HCT116 (cell line): ENCODE results near the gene CCDC142. TPM values are rescaled to one million over a fixed set of nuclear protein-coding genes. Genes with fewer than 3 reads are reported as not detected.

Source experiments
- ATAC-seq: fragments of 200-7000 bp; cut with Tn5 transposase; 2 replicates; pipeline ENCODE4 v1.9.1; 2020; ENCODE audit warnings: mild to moderate bottlenecking, moderate library complexity
- BruUV-seq: library from RNA; stranded (reverse); fragments of 400-500 nt; replicated peaks from 2 replicates; lab custom pipeline; 2021; lab: Mats Ljungman, UMichigan
- CTCF ChIA-PET: fragments of 300-600 bp; sonication (Branson Sonifier 250); formaldehyde crosslinking; loops from one replicate; lab custom pipeline; 2021; ENCODE audit warnings: antibody characterized with exemption; lab: Charles Lee
- POLR2A ChIA-PET: fragments of 300-600, 350-600 bp; sonication (Branson Sonifier 250); formaldehyde crosslinking; loops from one replicate; lab custom pipeline; 2021; ENCODE audit warnings: antibody characterized with exemption; lab: Charles Lee
- RAD21 ChIA-PET, 2 experiments: fragments of 300-600 bp; sonication (Branson Sonifier 250); formaldehyde crosslinking; loops; one replicate each; lab custom pipeline; 2023; ENCODE audit warnings: low total read pairs in 2 of 2; ENCODE audit not compliant: uncharacterized antibody in 2 of 2, unreplicated experiment in 2 of 2, low non-redundant PET in 1 of 2; lab: Charles Lee
- DNase-seq: peaks from one replicate; pipeline ENCODE4 v3.0.0-alpha.2; 2010; ENCODE audit warnings: low read depth, low spot score
- H2AFZ ChIP-seq: fragments of 200-600 bp; shearing (Covaris generic), sonication (generic); 2 replicates; pipeline ENCODE4 v1.6.1; 2017; ENCODE audit warnings: low read depth, mixed run types, mixed read lengths, antibody characterized with exemption, low read length; ENCODE audit not compliant: poor library complexity, severe bottlenecking
- H3K27ac ChIP-seq: 2 replicates; pipeline ENCODE4 v1.5.1; 2012; ENCODE audit warnings: low read depth, low read length
- H3K27me3 ChIP-seq: fragments of 200-600 bp; sonication (generic); 2 replicates; pipeline ENCODE4 v1.6.1; 2016; ENCODE audit warnings: mixed run types, low read length, mixed read lengths; ENCODE audit not compliant: insufficient read depth
- H3K36me3 ChIP-seq, 2 experiments: fragments of 200-500 bp in 1 of 2; fragments of 200-600 bp in 1 of 2; sonication (Bioruptor generic) in 1 of 2; sonication (generic) in 1 of 2; 2 replicates each; pipeline versions ENCODE4 v1.5.1 to v1.6.1; 2014 to 2016; ENCODE audit warnings: low read length in 2 of 2, inconsistent platforms in 1 of 2, mixed read lengths in 1 of 2, mixed run types in 1 of 2; ENCODE audit not compliant: insufficient read depth in 2 of 2, control insufficient read depth in 1 of 2
- H3K4me1 ChIP-seq, 2 experiments: fragments of 200-600 bp in 1 of 2; sonication (generic) in 1 of 2; 2 replicates each; pipeline versions ENCODE4 v1.5.1 to v1.6.1; 2012 to 2017; ENCODE audit warnings: low read length in 2 of 2, inconsistent platforms in 1 of 2, mild to moderate bottlenecking in 1 of 2, mixed read lengths in 1 of 2, mixed run types in 1 of 2, moderate library complexity in 1 of 2; ENCODE audit not compliant: insufficient read depth in 2 of 2, control insufficient read depth in 1 of 2
- H3K4me2 ChIP-seq: fragments of 200-600 bp; sonication (generic); 2 replicates; pipeline ENCODE4 v1.6.1; 2017; ENCODE audit warnings: mixed run types, low read length, mixed read lengths
- H3K4me3 ChIP-seq, 2 experiments: fragments of 200-600 bp in 1 of 2; sonication (generic) in 1 of 2; replicated peaks in 1 of 2; 2 replicates each; pipeline ENCODE4 v1.5.1; 2011 to 2016; ENCODE audit warnings: low read length in 2 of 2, control low read depth in 1 of 2, low read depth in 1 of 2, mild to moderate bottlenecking in 1 of 2, mixed read lengths in 1 of 2, mixed run types in 1 of 2
- H3K79me2 ChIP-seq: fragments of 200-600 bp; sonication (generic); 2 replicates; pipeline ENCODE4 v1.6.1; 2017; ENCODE audit warnings: mild to moderate bottlenecking, mixed run types, low read length, moderate library complexity, mixed read lengths; ENCODE audit not compliant: insufficient read depth
- H3K9ac ChIP-seq: fragments of 200-600 bp; sonication (generic); 2 replicates; pipeline ENCODE4 v1.6.1; 2016; ENCODE audit warnings: low read length, mixed read lengths
- H3K9me2 ChIP-seq: fragments of 200-600 bp; sonication (generic), shearing (Covaris generic); 2 replicates; pipeline ENCODE4 v1.6.1; 2017; ENCODE audit warnings: mixed run types, mild to moderate bottlenecking, moderate library complexity; ENCODE audit not compliant: insufficient read depth
- H3K9me3 ChIP-seq, 2 experiments: fragments of 200-500 bp in 1 of 2; fragments of 200-600 bp in 1 of 2; sonication (Bioruptor generic) in 1 of 2; sonication (generic) in 1 of 2; 2 replicates each; pipeline ENCODE4 v1.6.1; 2014 to 2017; ENCODE audit warnings: low read length in 2 of 2, mixed read lengths in 2 of 2, inconsistent platforms in 1 of 2, low read depth in 1 of 2, mild to moderate bottlenecking in 1 of 2, mixed run types in 1 of 2, moderate library complexity in 1 of 2; ENCODE audit not compliant: control insufficient read depth in 1 of 2, insufficient read depth in 1 of 2
- H4K20me1 ChIP-seq: fragments of 200-600 bp; sonication (generic), shearing (Covaris generic); 2 replicates; pipeline ENCODE4 v1.6.1; 2017; ENCODE audit warnings: mixed run types, mild to moderate bottlenecking, moderate library complexity; ENCODE audit not compliant: insufficient read depth
- CBX3 ChIP-seq: IDR thresholded peaks from 2 replicates; pipeline ENCODE4 v1.6.1; 2012; ENCODE audit warnings: low read depth
- CEBPB ChIP-seq: IDR thresholded peaks from 2 replicates; pipeline ENCODE4 v1.6.1; 2012; ENCODE audit warnings: low read depth
- ELF1 ChIP-seq: IDR thresholded peaks from 2 replicates; pipeline ENCODE4 v1.6.1; 2012; ENCODE audit warnings: low read depth, borderline replicate concordance
- EZH2 ChIP-seq: fragments of 200-600 bp; sonication (generic); IDR thresholded peaks from 2 replicates; pipeline ENCODE4 v1.6.1; 2017; ENCODE audit warnings: antibody characterized with exemption, mixed run types
- POLR2A ChIP-seq: IDR thresholded peaks from 2 replicates; pipeline ENCODE4 v1.7.0; 2011; ENCODE audit warnings: borderline replicate concordance; ENCODE audit not compliant: insufficient read depth, insufficient read length; ENCODE audit errors: extremely low read depth
- POLR2AphosphoS5 ChIP-seq: IDR thresholded peaks from 2 replicates; pipeline ENCODE4 v1.6.1; 2011; ENCODE audit warnings: mild to moderate bottlenecking, low read depth, low read length, moderate library complexity
- RAD21 ChIP-seq: IDR thresholded peaks from 2 replicates; pipeline ENCODE4 v1.6.1; 2012; ENCODE audit warnings: low read depth, mild to moderate bottlenecking
- SIN3A ChIP-seq: IDR thresholded peaks from 2 replicates; pipeline ENCODE4 v1.6.1; 2012; ENCODE audit warnings: low read depth
- TCF7L2 ChIP-seq: IDR thresholded peaks from 2 replicates; pipeline ENCODE4 v1.7.0; 2011; ENCODE audit warnings: borderline replicate concordance, inconsistent platforms; ENCODE audit not compliant: insufficient read depth, insufficient read length; ENCODE audit errors: extremely low read depth
- YY1 ChIP-seq: IDR thresholded peaks from 2 replicates; pipeline ENCODE4 v1.6.1; 2011; ENCODE audit warnings: low read length, low read depth, moderate library complexity, mild to moderate bottlenecking; ENCODE audit not compliant: insufficient replicate concordance; ENCODE audit errors: extremely low read depth
- intact Hi-C: fragments of 100-400 bp; cut with micrococcal nuclease; formaldehyde crosslinking; loops from 2 replicates; pipeline ENCODE4 v1.10.0; 2022
- total RNA-seq: library from RNA; stranded (reverse); gene quantifications from one replicate; pipeline ENCODE4 v1.2.1, GENCODE V29; 2021; ENCODE audit not compliant: unreplicated experiment
- TF ChIP-seq, protein P1 (sequence below): IDR thresholded peaks from 2 replicates; pipeline ENCODE4 v1.6.1; 2012; ENCODE audit warnings: low read depth
- TF ChIP-seq, protein P2 (sequence below): IDR thresholded peaks from 2 replicates; pipeline ENCODE4 v1.6.1; 2011; ENCODE audit warnings: mild to moderate bottlenecking, low read length, moderate library complexity; ENCODE audit not compliant: insufficient replicate concordance; ENCODE audit errors: extremely low read depth

CCDC142 gene
- total RNA-seq, 1 experiment from 2014 or later, result 15.0 TPM

DNA sequence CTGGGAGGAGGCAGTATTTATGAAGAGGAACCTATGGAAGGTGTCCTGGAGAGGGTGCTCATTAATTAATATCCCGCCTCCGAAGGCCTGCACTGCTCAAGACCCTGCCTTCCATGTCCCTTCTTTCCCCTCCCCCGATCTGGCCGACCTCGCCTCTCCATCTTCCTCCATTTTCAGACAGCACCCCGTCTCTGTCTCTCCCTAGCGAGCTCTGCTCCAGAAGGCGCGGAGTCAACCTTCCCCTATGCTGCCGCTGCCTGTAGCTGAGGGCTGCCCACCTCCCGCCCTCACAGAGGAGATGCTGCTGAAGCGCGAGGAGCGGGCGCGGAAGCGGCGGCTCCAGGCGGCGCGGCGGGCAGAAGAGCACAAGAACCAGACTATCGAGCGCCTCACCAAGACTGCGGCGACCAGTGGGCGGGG lies 25.7 kb downstream of the CCDC142 start (continued):
- TF ChIP-seq, protein P1, sequence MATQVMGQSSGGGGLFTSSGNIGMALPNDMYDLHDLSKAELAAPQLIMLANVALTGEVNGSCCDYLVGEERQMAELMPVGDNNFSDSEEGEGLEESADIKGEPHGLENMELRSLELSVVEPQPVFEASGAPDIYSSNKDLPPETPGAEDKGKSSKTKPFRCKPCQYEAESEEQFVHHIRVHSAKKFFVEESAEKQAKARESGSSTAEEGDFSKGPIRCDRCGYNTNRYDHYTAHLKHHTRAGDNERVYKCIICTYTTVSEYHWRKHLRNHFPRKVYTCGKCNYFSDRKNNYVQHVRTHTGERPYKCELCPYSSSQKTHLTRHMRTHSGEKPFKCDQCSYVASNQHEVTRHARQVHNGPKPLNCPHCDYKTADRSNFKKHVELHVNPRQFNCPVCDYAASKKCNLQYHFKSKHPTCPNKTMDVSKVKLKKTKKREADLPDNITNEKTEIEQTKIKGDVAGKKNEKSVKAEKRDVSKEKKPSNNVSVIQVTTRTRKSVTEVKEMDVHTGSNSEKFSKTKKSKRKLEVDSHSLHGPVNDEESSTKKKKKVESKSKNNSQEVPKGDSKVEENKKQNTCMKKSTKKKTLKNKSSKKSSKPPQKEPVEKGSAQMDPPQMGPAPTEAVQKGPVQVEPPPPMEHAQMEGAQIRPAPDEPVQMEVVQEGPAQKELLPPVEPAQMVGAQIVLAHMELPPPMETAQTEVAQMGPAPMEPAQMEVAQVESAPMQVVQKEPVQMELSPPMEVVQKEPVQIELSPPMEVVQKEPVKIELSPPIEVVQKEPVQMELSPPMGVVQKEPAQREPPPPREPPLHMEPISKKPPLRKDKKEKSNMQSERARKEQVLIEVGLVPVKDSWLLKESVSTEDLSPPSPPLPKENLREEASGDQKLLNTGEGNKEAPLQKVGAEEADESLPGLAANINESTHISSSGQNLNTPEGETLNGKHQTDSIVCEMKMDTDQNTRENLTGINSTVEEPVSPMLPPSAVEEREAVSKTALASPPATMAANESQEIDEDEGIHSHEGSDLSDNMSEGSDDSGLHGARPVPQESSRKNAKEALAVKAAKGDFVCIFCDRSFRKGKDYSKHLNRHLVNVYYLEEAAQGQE, result no peak
- TF ChIP-seq EZH2 (no peak), CBX3 (no peak), RAD21 (no peak), ELF1 (no peak), TCF7L2 (no peak), SIN3A (no peak)

DNA sequence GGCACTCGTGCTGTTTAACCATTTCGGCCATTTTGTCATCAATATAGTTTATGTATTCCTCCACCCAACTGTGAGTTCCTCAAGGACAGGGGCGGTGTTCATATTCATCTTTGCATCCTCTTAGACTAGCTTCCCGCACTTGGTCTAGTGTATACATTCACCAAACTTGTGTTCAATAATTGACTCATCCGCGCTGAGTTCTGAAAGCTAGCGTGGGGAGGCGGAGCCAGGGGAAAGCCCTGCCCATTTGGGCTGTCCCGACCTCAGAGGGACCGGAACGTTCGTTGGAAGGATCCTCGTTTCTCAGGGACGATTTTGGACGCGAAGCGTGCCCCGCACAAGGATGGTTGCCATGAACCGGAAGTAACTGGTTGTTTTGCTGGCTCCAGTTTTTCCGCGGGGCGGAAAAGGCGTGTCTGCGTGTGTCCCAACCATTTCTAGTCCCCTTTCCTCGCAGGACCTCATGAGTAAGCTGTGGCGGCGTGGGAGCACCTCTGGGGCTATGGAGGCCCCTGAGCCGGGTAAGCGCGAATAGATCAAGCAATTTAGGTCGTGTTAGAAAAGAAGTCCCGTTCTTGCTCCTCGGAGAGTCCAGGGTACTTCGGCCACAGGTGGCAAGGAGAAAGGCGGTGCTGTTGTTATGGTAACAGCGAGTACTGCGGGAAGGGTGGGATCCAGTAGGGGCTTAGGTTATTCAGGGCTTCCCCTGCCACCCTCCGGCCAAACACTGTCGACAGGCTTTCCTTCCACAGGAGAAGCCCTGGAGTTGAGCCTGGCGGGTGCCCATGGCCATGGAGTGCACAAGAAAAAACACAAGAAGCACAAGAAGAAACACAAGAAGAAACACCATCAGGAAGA lies 27.9 kb downstream of the CCDC142 start, which contains the start of gene INO80B:
Gene INO80B, plus strand, starts transcription at position 434 of the 858 bp plus-strand sequence. Its CDS starts 30 bp downstream, at position 464.
- ChIA-PET RAD21 (no interaction called here), POLR2A (interaction anchor here (0.7 to 2.1 kb wide), 7 partner anchors 10 to 63 kb away, joined by 3 to 10 read pairs (median 5); partner anchors contain the start of genes MOGS, PCGF1 and RTKN), CTCF (interaction anchor here (0.9 to 1.3 kb wide), 2 partner anchors 29 to 78 kb away, joined by 4 to 10 read pairs; partner anchors contain the start of genes CCDC142 and TTC31)
- BruUV-seq, result TSS peak; percentile 37
- peak within 1 kb of the TSS; percentile 95 for H2AFZ ChIP-seq
- ATAC-seq (peak; percentile 50), DNase-seq (peak; percentile 98)
- H3K9me3 ChIP-seq, result no peaks in the 10 kb centered on the region
- peak within 1 kb of the TSS; percentile 81 to 84 for H3K4me3 ChIP-seq
- peaks cover 0 to 2% of the 10 kb centered on the region in 2 experiments; a peak in 1 of 4 replicates for H3K36me3 ChIP-seq
- H3K4me1 ChIP-seq, result peaks cover 12 to 50% of the 10 kb centered on the region in 2 experiments
- TF ChIP-seq POLR2AphosphoS5 (peak; percentile 79), EZH2 (no peak), SIN3A (no peak), CEBPB (no peak), YY1 (peak; percentile 99), TCF7L2 (peak; percentile 36), POLR2A (peak; percentile 83)
- TF ChIP-seq, protein P2, sequence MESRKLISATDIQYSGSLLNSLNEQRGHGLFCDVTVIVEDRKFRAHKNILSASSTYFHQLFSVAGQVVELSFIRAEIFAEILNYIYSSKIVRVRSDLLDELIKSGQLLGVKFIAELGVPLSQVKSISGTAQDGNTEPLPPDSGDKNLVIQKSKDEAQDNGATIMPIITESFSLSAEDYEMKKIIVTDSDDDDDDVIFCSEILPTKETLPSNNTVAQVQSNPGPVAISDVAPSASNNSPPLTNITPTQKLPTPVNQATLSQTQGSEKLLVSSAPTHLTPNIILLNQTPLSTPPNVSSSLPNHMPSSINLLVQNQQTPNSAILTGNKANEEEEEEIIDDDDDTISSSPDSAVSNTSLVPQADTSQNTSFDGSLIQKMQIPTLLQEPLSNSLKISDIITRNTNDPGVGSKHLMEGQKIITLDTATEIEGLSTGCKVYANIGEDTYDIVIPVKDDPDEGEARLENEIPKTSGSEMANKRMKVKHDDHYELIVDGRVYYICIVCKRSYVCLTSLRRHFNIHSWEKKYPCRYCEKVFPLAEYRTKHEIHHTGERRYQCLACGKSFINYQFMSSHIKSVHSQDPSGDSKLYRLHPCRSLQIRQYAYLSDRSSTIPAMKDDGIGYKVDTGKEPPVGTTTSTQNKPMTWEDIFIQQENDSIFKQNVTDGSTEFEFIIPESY, result peak; percentile 78
- H3K9ac ChIP-seq, result peak within 1 kb of the TSS; percentile 72
- no peaks in the 10 kb centered on the region for H3K27me3 ChIP-seq
- H3K9me2 ChIP-seq, result no peaks in the 10 kb centered on the region
- intact Hi-C loops, result loop anchor here (1.0 to 10.0 kb wide), 4 partner anchors 15 to 1220 kb away; partner anchors contain the start of genes AUP1, CCDC142, CCT7 and HTRA2
- H3K27ac ChIP-seq, result peak within 1 kb of the TSS; percentile 27
- peaks cover 11% of the 10 kb centered on the region; the same call in 1 of the 2 replicates for H3K79me2 ChIP-seq
- H4K20me1 ChIP-seq, result no peaks in the 10 kb centered on the region
- peak within 1 kb of the TSS; percentile 74 for H3K4me2 ChIP-seq
